B cell (primary cell): ENCODE measurements around the gene PI4KA. TPM values are rescaled to one million over a fixed set of nuclear protein-coding genes. Genes with fewer than 3 reads are reported as not detected.

Experiments
- ATAC-seq: fragments of 200-7000 bp; cut with Tn5 transposase; one replicate; pipeline ENCODE4 v1.10.0; 2021; ENCODE audit warnings: low read depth, mild to moderate bottlenecking, moderate number of reproducible peaks, moderate library complexity
- CTCF ChIA-PET: fragments of 350-600 bp; sonication (Branson Sonifier 250); formaldehyde crosslinking; loops from one replicate; lab custom pipeline; 2021; ENCODE audit warnings: antibody characterized with exemption, inconsistent platforms; lab: Charles Lee
- POLR2A ChIA-PET: fragments of 350-600 bp; sonication (Branson Sonifier 250); formaldehyde crosslinking; loops from one replicate; lab custom pipeline; 2021; ENCODE audit warnings: antibody characterized with exemption; lab: Charles Lee
- DNase-seq: peaks from one replicate; pipeline ENCODE4 v3.0.0; 2013
- H2AFZ ChIP-seq: 2 replicates; pipeline ENCODE4 v1.6.1; 2012; ENCODE audit warnings: mild to moderate bottlenecking, low read depth, low read length; ENCODE audit not compliant: insufficient read depth, poor library complexity, severe bottlenecking
- H3K27ac ChIP-seq, 2 donors: 1 replicate in 1 of 2; 2 replicates in 1 of 2; pipeline ENCODE4 v1.5.1; 2012 to 2013; ENCODE audit warnings: low read length in 2 of 2, mild to moderate bottlenecking in 2 of 2, moderate library complexity in 1 of 2
- H3K27me3 ChIP-seq, 4 experiments: fragments of 200-600 bp in 1 of 4; sonication (generic) in 1 of 4; replicated peaks in 1 of 4; 1 replicate in 2 of 4; 2 replicates in 2 of 4; pipeline versions ENCODE4 v1.6.1 to v1.7.0; 2013 to 2016; ENCODE audit warnings: low read length in 3 of 4, mild to moderate bottlenecking in 2 of 4, mixed read lengths in 1 of 4, moderate library complexity in 1 of 4; ENCODE audit not compliant: insufficient read depth in 4 of 4, control insufficient read depth in 3 of 4; ENCODE audit errors: control extremely low read depth in 1 of 4
- H3K36me3 ChIP-seq, 2 experiments: replicated peaks in 1 of 2; 1 replicate in 1 of 2; 2 replicates in 1 of 2; pipeline versions ENCODE4 v1.6.1 to v1.7.1; 2013; ENCODE audit warnings: low read length in 1 of 2; ENCODE audit not compliant: insufficient read depth in 2 of 2, control insufficient read depth in 1 of 2; ENCODE audit errors: control extremely low read depth in 1 of 2, extremely low read depth in 1 of 2
- H3K4me1 ChIP-seq, 2 donors: fragments of 200-600 bp in 1 of 2; sonication (generic) in 1 of 2; 1 replicate in 1 of 2; 2 replicates in 1 of 2; pipeline versions ENCODE4 v1.5.1 to v1.6.1; 2013 to 2017; ENCODE audit warnings: low read length in 2 of 2; ENCODE audit not compliant: control insufficient read depth in 2 of 2, insufficient read depth in 2 of 2
- H3K4me2 ChIP-seq: replicated peaks from 2 replicates; pipeline ENCODE3; 2012; ENCODE audit warnings: mild to moderate bottlenecking, low read depth, low read length; ENCODE audit not compliant: poor library complexity, severe bottlenecking
- H3K4me3 ChIP-seq, 5 experiments: fragments of 200-600 bp in 1 of 5; sonication (generic) in 1 of 5; 1 replicate in 3 of 5; 2 replicates in 2 of 5; pipeline versions ENCODE4 v1.5.1 to v1.7.0; 2011 to 2016; ENCODE audit warnings: low read length in 4 of 5, mild to moderate bottlenecking in 4 of 5, low read depth in 2 of 5, control low read depth in 1 of 5, moderate library complexity in 1 of 5; ENCODE audit not compliant: insufficient read depth in 1 of 5; ENCODE audit errors: control extremely low read depth in 1 of 5, extremely low read depth in 1 of 5
- H3K79me2 ChIP-seq: fragments of 200-600 bp; sonication (generic); one replicate; pipeline ENCODE4 v1.6.0; 2016; ENCODE audit warnings: low read length; ENCODE audit not compliant: control insufficient read depth, insufficient read depth
- H3K9ac ChIP-seq: fragments of 200-600 bp; sonication (generic); 2 replicates; pipeline ENCODE4 v1.6.1; 2017; ENCODE audit warnings: mild to moderate bottlenecking, low read length, moderate library complexity
- H3K9me3 ChIP-seq, 3 donors: one replicate each; pipeline versions ENCODE4 v1.6.1 to v1.7.1; 2013; ENCODE audit warnings: low read length in 2 of 3; ENCODE audit not compliant: control insufficient read depth in 2 of 3, insufficient read depth in 1 of 3; ENCODE audit errors: control extremely low read depth in 1 of 3
- H4K20me1 ChIP-seq: 2 replicates; pipeline ENCODE4 v1.6.0; 2012; ENCODE audit warnings: mild to moderate bottlenecking, low read length; ENCODE audit not compliant: insufficient read depth, control insufficient read depth, poor library complexity, severe bottlenecking
- H3K27ac Mint-ChIP-seq: one replicate; pipeline ENCODE4 v1.8.0; 2021; ENCODE audit warnings: mixed read lengths
- H3K27me3 Mint-ChIP-seq: one replicate; pipeline ENCODE4 v1.8.0; 2021; ENCODE audit warnings: mixed read lengths
- H3K4me1 Mint-ChIP-seq: one replicate; pipeline ENCODE4 v1.8.0; 2021; ENCODE audit warnings: mixed read lengths
- H3K4me3 Mint-ChIP-seq: one replicate; pipeline ENCODE4 v1.8.0; 2021; ENCODE audit warnings: mixed read lengths
- H3K9me3 Mint-ChIP-seq: one replicate; pipeline ENCODE4 v1.8.0; 2022; ENCODE audit warnings: mixed read lengths; ENCODE audit not compliant: insufficient read depth
- EZH2 ChIP-seq: IDR thresholded peaks from 2 replicates; pipeline ENCODE4 v1.6.1; 2012; ENCODE audit warnings: borderline replicate concordance, low read depth, mild to moderate bottlenecking, moderate library complexity, low read length; ENCODE audit not compliant: insufficient read depth, poor library complexity, severe bottlenecking
- WGBS: methylation state at CpG from one replicate; pipeline ENCODE4 v1.1.5; 2013; ENCODE audit warnings: missing lambda C conversion rate; ENCODE audit not compliant: insufficient coverage; 5-methylcytosine and 5-hydroxymethylcytosine counted together
- intact Hi-C: fragments of 100-400 bp; cut with micrococcal nuclease; formaldehyde crosslinking; loops from one replicate; pipeline ENCODE4 v1.10.0; 2022
- polyA plus RNA-seq: library from polyadenylated mRNA; depleted of rRNA; stranded (reverse); fragments of >200 nt; gene quantifications from 2 replicates; pipeline ENCODE4 v1.2.3, GENCODE V29; 2012
- total RNA-seq, 2 donors: library from RNA; stranded (reverse); fragments of 120-200 nt in 1 of 2; gene quantifications; 1 replicate in 1 of 2; 2 replicates in 1 of 2; pipeline versions ENCODE4 v1.2.3 to v1.2.4, GENCODE V29; 2013 to 2022
- TF ChIP-seq, protein P1 (sequence below): fragments of 200-600 bp; IDR thresholded peaks from one replicate; pipeline ENCODE4 v1.8.0; 2022; ENCODE audit warnings: antibody characterized with exemption, mild to moderate bottlenecking

Gene PI4KA
- total and polyA plus RNA-seq, 2 donors (not counting 1 experiment from before 2014, with no cell fraction given) = 85.9 to 156 TPM

DNA sequence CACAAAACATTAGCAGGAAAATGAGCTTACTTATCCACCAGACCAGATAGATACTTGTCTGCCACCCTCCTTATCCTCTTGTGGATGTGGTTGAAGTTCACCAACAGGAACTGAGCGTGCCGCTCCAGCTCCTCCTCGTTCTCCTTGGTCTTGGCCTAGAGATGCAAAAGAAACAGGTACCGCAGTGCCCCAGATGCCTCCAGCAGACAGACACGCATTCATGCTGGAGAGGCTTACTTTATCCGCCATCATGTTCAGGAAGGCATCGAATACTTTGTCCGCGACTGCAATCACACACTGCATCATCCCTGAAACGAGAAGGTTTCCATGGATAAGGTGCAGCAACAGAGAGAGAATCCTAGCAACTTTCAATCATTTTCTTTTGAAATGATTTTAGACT, 105.7 kb downstream of the PI4KA start:
- Histone ChIP-seq H3K4me2 (no peak overlapping the region), H3K4me3 (no peak overlapping the region), H3K9me3 (no peaks in the 10 kb centered on the region), H3K36me3 (peaks cover 0 to 32% of the 10 kb centered on the region in 2 experiments), H3K9ac (no peak overlapping the region), H3K79me2 (no peaks in the 10 kb centered on the region), H3K4me1 (peaks cover 24 to 36% of the 10 kb centered on the region in 2 donors), H4K20me1 (no peaks in the 10 kb centered on the region), H2AFZ (no peak overlapping the region), H3K27me3 (no peaks in the 10 kb centered on the region), H3K27ac (no peak overlapping the region)
- Mint-ChIP-seq H3K9me3 (no peaks in the 10 kb centered on the region), H3K4me3 (no peak overlapping the region), H3K4me1 (peaks cover 34% of the 10 kb centered on the region), H3K27ac (no peak overlapping the region), H3K27me3 (no peaks in the 10 kb centered on the region)
- CTCF ChIA-PET = interaction anchor here (1.0 kb wide), 1 partner anchor 9 kb away, joined by 3 read pairs; no protein-coding TSS in a partner anchor
- intact Hi-C loops = no loop called here
- no peak for DNase-seq
- WGBS = 98% methylated on average over 7 of the region's 10 CpGs
- TF ChIP-seq, protein P1, sequence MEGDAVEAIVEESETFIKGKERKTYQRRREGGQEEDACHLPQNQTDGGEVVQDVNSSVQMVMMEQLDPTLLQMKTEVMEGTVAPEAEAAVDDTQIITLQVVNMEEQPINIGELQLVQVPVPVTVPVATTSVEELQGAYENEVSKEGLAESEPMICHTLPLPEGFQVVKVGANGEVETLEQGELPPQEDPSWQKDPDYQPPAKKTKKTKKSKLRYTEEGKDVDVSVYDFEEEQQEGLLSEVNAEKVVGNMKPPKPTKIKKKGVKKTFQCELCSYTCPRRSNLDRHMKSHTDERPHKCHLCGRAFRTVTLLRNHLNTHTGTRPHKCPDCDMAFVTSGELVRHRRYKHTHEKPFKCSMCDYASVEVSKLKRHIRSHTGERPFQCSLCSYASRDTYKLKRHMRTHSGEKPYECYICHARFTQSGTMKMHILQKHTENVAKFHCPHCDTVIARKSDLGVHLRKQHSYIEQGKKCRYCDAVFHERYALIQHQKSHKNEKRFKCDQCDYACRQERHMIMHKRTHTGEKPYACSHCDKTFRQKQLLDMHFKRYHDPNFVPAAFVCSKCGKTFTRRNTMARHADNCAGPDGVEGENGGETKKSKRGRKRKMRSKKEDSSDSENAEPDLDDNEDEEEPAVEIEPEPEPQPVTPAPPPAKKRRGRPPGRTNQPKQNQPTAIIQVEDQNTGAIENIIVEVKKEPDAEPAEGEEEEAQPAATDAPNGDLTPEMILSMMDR = no peak
- POLR2A ChIA-PET = no interaction called here
- ATAC-seq = no peak

DNA sequence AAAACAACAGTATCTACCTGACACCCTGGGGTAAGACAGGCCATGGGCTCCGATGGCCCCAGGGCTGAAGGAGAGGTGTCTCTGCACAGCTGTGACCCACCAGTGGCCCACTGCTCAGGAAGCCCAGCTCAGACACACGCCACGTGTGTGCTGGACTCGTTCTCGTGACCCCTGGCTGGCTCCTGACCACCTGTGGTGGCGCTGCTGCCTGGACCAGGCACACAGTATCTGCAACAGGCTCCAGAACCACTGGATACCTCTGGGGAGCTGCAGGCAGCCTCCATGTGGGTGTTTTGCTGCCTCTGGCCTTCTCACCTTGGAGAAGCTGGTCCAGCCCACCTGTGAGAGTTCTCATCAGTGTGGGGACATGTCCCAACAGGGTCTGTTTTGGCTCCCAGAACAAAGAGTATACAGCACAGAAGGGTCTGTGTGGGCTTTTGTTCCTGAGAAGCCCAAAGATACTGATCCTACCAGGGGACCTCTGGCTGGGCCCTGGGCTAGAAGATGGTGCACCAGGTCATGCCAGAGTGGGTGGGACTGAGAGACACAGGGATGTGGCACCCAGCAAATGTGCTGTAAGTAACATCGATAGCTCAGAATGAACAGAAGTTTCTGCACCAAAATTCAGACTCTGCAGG, 106.4 kb downstream of the PI4KA start:
- no peaks in the 10 kb centered on the region for H3K27me3 ChIP-seq
- 100% methylated on average over 7 of the region's 7 CpGs for WGBS
- Mint-ChIP-seq H3K4me3 (no peak overlapping the region), H3K27me3 (no peaks in the 10 kb centered on the region), H3K9me3 (no peaks in the 10 kb centered on the region), H3K27ac (no peak overlapping the region), H3K4me1 (peaks cover 40% of the 10 kb centered on the region)
- H3K9ac ChIP-seq = no peak overlapping the region
- H3K27ac ChIP-seq = no peak overlapping the region
- intact Hi-C loops = no loop called here
- CTCF ChIA-PET = interaction anchor here (1.0 to 1.3 kb wide), 3 partner anchors 9 to 11 kb away, joined by 3 to 4 read pairs (median 3); no protein-coding TSS in a partner anchor
- H3K4me3 ChIP-seq = no peak overlapping the region
- DNase-seq (no peak), ATAC-seq (no peak)
- H4K20me1 ChIP-seq = no peaks in the 10 kb centered on the region
- POLR2A ChIA-PET = no interaction called here
- peaks cover 24 to 43% of the 10 kb centered on the region in 2 donors for H3K4me1 ChIP-seq
- no peak overlapping the region for H3K4me2 ChIP-seq
- H3K9me3 ChIP-seq = no peaks in the 10 kb centered on the region
- H2AFZ ChIP-seq = no peak overlapping the region
- TF ChIP-seq EZH2 = no peak
- TF ChIP-seq, protein P1 = no peak
- H3K79me2 ChIP-seq = no peaks in the 10 kb centered on the region
- H3K36me3 ChIP-seq = peaks cover 0 to 34% of the 10 kb centered on the region in 2 experiments
